ENCODE results near the gene CTNNBIP1. TPM values are rescaled to one million over a fixed set of nuclear protein-coding genes. Genes with fewer than 3 reads are reported as not detected.

Gene CTNNBIP1
- total RNA-seq, 1 experiment from 2014 or later, result 44.4 TPM

GRCh38 chr1:9907441-9907840 lies 2.6 kb downstream of the CTNNBIP1 start:
- Mint-ChIP-seq H3K4me3 (peak overlapping the region in 1 of 2 experiments; percentile 39; a peak in 3 of 5 replicates), H3K27ac (peak overlapping the region; percentile 7 to 17 (median 8); a peak in 3 of 7 replicates), H3K9me3 (no peaks in the 10 kb centered on the region), H3K36me3 (ENCODE audit: insufficient read depth in 1 of 3, low read depth in 3 of 3) (no peaks in the 10 kb centered on the region; a peak in 1 of 7 replicates), H3K4me1 (peaks cover 25 to 36% of the 10 kb centered on the region in 2 experiments), H3K27me3 (ENCODE audit: low read depth) (no peaks in the 10 kb centered on the region; the same call in 1 of the 2 replicates)
- H3K56ac ChIP-seq (ENCODE audit: insufficient read length, low read depth, low read length), result no peak overlapping the region
- no peaks in the 10 kb centered on the region for H4K20me1 ChIP-seq (ENCODE audit: control insufficient read depth, insufficient read depth, insufficient read length)
- peaks cover 12% of the 10 kb centered on the region for H3K23me2 ChIP-seq (ENCODE audit: insufficient read length, low read depth, low read length, poor library complexity, severe bottlenecking)
- no peak overlapping the region for H2AFZ ChIP-seq (ENCODE audit: low read length)
- H3K4me1 ChIP-seq (ENCODE audit: insufficient read depth, low read length), result 0 out of 2 replicates have a peak, but pooled peaks cover 2% of the 10 kb centered on the region
- H3T11ph ChIP-seq (ENCODE audit: low read length), result no peak overlapping the region
- no peak overlapping the region for H3K9ac ChIP-seq (ENCODE audit: extremely low read depth, insufficient read length, low read length)
- no peaks in the 10 kb centered on the region for H3K79me1 ChIP-seq (ENCODE audit: insufficient read depth, low read depth, low read length, poor library complexity, severe bottlenecking)
- no peak for DNase-seq
- H3K4ac ChIP-seq (ENCODE audit: low read depth, low read length), result no peak overlapping the region
- H2BK5ac ChIP-seq (ENCODE audit: insufficient read length, low read length), result no peak overlapping the region
- no peak overlapping the region for H3K14ac ChIP-seq (ENCODE audit: insufficient read depth, low read length)
- H4K91ac ChIP-seq (ENCODE audit: insufficient read length, low read depth, low read length), result no peak overlapping the region
- WGBS (ENCODE audit: extremely low coverage, insufficient read length, low lambda C conversion rate), result no CpG with 5 or more reads among the region's 5 CpGs
- no peak overlapping the region for H3K18ac ChIP-seq (ENCODE audit: insufficient read length, low read depth, low read length)
- H2AK5ac ChIP-seq (ENCODE audit: insufficient read length, low read length), result no peak overlapping the region
- no peak overlapping the region for H4K5ac ChIP-seq (ENCODE audit: insufficient read length, low read depth, low read length)
- no peak overlapping the region for H2BK15ac ChIP-seq (ENCODE audit: low read depth, low read length)
- H3K23ac ChIP-seq (ENCODE audit: insufficient read length, low read depth, low read length), result no peak overlapping the region
- no peak overlapping the region for H3K4me2 ChIP-seq (ENCODE audit: insufficient read depth, insufficient read length, low read length)
- TF ChIP-seq, protein P1, sequence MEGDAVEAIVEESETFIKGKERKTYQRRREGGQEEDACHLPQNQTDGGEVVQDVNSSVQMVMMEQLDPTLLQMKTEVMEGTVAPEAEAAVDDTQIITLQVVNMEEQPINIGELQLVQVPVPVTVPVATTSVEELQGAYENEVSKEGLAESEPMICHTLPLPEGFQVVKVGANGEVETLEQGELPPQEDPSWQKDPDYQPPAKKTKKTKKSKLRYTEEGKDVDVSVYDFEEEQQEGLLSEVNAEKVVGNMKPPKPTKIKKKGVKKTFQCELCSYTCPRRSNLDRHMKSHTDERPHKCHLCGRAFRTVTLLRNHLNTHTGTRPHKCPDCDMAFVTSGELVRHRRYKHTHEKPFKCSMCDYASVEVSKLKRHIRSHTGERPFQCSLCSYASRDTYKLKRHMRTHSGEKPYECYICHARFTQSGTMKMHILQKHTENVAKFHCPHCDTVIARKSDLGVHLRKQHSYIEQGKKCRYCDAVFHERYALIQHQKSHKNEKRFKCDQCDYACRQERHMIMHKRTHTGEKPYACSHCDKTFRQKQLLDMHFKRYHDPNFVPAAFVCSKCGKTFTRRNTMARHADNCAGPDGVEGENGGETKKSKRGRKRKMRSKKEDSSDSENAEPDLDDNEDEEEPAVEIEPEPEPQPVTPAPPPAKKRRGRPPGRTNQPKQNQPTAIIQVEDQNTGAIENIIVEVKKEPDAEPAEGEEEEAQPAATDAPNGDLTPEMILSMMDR (conservative IDR thresholded peaks at IDR 0.05), result no peak
- no peaks in the 10 kb centered on the region for H3K9me3 ChIP-seq (ENCODE audit: control insufficient read depth, low read depth, low read length)
- no peak overlapping the region for H2BK12ac ChIP-seq (ENCODE audit: insufficient read length, low read depth, low read length)
- peaks cover 3% of the 10 kb centered on the region; the same call in 1 of the 2 replicates for H3K79me2 ChIP-seq (ENCODE audit: insufficient read depth, low read length)
- no peak overlapping the region for H2BK20ac ChIP-seq (ENCODE audit: low read depth, low read length, poor library complexity, severe bottlenecking)
- no peaks in the 10 kb centered on the region for H3K27me3 ChIP-seq (ENCODE audit: insufficient read depth, low read length)
- H4K8ac ChIP-seq (replicated peaks; ENCODE audit: insufficient read length, low read depth, low read length), result no peak overlapping the region
- H2BK120ac ChIP-seq (ENCODE audit: low read depth, low read length, poor library complexity, severe bottlenecking), result no peak overlapping the region
- H3K27ac ChIP-seq (ENCODE audit: insufficient read length, low read depth, low read length), result no peak overlapping the region
